Measurements from ENCODE around the gene STRBP.

DNA sequence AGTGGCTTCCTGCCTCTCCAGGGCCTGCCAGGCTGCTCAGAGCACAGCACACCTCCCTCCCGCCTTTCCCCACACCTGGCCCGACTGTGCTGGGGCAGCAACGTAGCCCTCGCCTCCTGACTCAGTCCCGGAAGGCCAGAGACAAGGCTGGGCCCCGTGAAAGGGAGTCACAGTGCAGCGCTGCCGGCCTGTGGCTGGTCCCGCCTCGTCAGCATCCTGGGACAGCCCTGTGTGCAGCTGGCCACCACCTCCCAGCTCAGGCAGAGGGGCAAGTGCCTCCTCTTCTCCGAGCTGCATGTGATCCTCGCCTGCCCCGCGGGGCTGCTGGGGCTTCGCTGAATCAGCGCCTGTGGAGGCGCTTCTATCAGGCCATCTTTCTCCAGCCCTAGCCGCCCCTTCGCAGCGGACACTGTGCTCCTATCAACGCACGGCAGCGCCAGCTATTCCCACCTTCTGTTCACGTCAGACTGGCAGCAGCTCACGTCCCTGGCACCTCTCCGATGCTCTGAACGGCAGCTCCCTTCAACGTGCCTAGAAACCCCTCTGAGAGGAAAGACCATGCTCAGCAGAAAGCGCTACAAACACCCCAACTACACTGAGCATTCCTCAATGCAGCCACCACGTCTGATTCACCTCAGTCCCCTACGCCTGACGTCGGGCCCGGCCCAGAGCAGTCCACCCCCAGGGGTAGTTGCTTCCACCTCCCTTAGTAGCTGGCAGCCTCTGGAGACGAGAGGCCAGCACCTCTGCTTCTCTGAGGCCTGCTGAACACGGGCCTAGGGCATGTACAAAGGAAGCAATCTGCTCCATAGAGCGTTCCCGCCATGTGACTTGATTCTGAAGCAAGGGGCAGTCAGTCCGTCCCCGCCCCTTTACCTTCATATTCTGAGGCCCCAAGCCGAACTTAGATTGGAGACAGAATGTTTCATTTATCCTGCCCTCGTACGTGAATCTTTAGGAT, 156.1 kb downstream of the STRBP start:
- TF ChIP-seq, protein P1, sequence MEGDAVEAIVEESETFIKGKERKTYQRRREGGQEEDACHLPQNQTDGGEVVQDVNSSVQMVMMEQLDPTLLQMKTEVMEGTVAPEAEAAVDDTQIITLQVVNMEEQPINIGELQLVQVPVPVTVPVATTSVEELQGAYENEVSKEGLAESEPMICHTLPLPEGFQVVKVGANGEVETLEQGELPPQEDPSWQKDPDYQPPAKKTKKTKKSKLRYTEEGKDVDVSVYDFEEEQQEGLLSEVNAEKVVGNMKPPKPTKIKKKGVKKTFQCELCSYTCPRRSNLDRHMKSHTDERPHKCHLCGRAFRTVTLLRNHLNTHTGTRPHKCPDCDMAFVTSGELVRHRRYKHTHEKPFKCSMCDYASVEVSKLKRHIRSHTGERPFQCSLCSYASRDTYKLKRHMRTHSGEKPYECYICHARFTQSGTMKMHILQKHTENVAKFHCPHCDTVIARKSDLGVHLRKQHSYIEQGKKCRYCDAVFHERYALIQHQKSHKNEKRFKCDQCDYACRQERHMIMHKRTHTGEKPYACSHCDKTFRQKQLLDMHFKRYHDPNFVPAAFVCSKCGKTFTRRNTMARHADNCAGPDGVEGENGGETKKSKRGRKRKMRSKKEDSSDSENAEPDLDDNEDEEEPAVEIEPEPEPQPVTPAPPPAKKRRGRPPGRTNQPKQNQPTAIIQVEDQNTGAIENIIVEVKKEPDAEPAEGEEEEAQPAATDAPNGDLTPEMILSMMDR (conservative IDR thresholded peaks at IDR 0.05) = no peak
- TF ChIP-seq EZH2 (IDR thresholded peaks at IDR 0.05; ENCODE audit: low read depth) = no peak

All from PC-9 (cell line).